PC-3 (cell line): ENCODE data around the gene SRGAP3.

Experiments used
- EZH2 ChIP-seq: fragments of 300-600 bp; sonication (generic); IDR thresholded peaks from one replicate; pipeline ENCODE4 v1.6.1; 2017; ENCODE audit warnings: antibody characterized with exemption, mild to moderate bottlenecking, low read length; ENCODE audit not compliant: unreplicated experiment
- TF ChIP-seq, protein P1 (sequence below): fragments of 300-600 bp; sonication (generic); conservative IDR thresholded peaks from 2 replicates; pipeline ENCODE4 v1.5.1; 2017; ENCODE audit warnings: antibody characterized with exemption, low read depth, mild to moderate bottlenecking, low read length

DNA sequence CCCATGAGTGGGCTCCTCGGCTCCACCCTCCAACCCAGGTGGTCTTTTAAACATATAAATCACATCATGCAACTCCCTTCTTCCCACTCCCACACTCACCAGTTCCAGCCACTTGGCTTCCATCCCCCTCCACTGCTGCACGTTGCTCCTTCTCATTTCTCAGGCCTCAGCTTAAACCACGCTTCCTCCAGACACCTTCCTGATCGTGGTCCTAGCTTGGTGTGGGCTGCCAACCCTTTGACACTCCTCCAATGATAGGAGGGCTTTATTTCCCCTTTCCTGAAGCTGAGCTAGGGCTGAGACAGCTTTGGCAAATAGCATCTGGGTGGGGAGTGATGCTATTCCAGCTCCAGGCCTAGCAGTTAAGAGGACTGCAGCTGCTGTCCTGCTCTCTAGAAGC, 130.1 kb downstream of the SRGAP3 start:
- TF ChIP-seq, protein P1, sequence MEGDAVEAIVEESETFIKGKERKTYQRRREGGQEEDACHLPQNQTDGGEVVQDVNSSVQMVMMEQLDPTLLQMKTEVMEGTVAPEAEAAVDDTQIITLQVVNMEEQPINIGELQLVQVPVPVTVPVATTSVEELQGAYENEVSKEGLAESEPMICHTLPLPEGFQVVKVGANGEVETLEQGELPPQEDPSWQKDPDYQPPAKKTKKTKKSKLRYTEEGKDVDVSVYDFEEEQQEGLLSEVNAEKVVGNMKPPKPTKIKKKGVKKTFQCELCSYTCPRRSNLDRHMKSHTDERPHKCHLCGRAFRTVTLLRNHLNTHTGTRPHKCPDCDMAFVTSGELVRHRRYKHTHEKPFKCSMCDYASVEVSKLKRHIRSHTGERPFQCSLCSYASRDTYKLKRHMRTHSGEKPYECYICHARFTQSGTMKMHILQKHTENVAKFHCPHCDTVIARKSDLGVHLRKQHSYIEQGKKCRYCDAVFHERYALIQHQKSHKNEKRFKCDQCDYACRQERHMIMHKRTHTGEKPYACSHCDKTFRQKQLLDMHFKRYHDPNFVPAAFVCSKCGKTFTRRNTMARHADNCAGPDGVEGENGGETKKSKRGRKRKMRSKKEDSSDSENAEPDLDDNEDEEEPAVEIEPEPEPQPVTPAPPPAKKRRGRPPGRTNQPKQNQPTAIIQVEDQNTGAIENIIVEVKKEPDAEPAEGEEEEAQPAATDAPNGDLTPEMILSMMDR: no peak
- no peak for TF ChIP-seq EZH2
